Adrenal gland (tissue), 5 donors: ENCODE results near the gene DUSP22.

Experiments
- CTCF ChIP-seq, 6 experiments: fragments of 450-650 bp in 4 of 6; fragments of 200-600 bp in 2 of 6; sonication (generic) in 1 of 6; IDR thresholded peaks; 1 replicate in 5 of 6; 2 replicates in 1 of 6; pipeline versions ENCODE4 v1.5.1 to v1.8.0; 2016 to 2021; ENCODE audit warnings: antibody characterized with exemption in 6 of 6, mild to moderate bottlenecking in 2 of 6, moderate library complexity in 1 of 6
- POLR2A ChIP-seq, 2 donors: fragments of 450-650 bp; IDR thresholded peaks; one replicate each; pipeline ENCODE4 v1.6.1; 2017; ENCODE audit warnings: antibody characterized with exemption in 2 of 2, mild to moderate bottlenecking in 2 of 2, moderate library complexity in 1 of 2
- donor health status: DM: no; HTN: no; CAD: no.

GRCh38 chr6:378958-379409 is 86.7 kb downstream of the DUSP22 start:
- no peak for TF ChIP-seq CTCF (IDR thresholded peaks at IDR 0.05)
- TF ChIP-seq POLR2A (IDR thresholded peaks at IDR 0.05), result no peak
